Activated CD4-positive, alpha-beta T cell treated with anti-CD3 and anti-CD28 coated beads for 36 hours (primary cell): ENCODE data around the gene OGFOD2. TPM values are rescaled to one million over a fixed set of nuclear protein-coding genes. Genes with fewer than 3 reads are reported as not detected.

ENCODE experiments used
- ATAC-seq: fragments of 200-7000 bp; cut with Tn5 transposase; one replicate; pipeline ENCODE4 v1.10.0; 2021; ENCODE audit warnings: mild to moderate bottlenecking, moderate library complexity
- CTCF ChIA-PET: fragments of 350-600 bp; sonication (Branson Sonifier 250); formaldehyde crosslinking; loops from one replicate; lab custom pipeline; 2021; ENCODE audit warnings: antibody characterized with exemption; lab: Charles Lee
- POLR2A ChIA-PET: fragments of 350-600 bp; sonication (Branson Sonifier 250); formaldehyde crosslinking; loops from one replicate; lab custom pipeline; 2021; ENCODE audit warnings: antibody characterized with exemption, inconsistent platforms; lab: Charles Lee
- DNase-seq: peaks from one replicate; pipeline ENCODE4 v3.0.0-alpha.2; 2020
- H3K27ac Mint-ChIP-seq: one replicate; pipeline ENCODE4 v1.8.0; 2021; ENCODE audit warnings: mixed read lengths
- H3K27me3 Mint-ChIP-seq: one replicate; pipeline ENCODE4 v1.8.0; 2021; ENCODE audit warnings: mixed read lengths
- H3K36me3 Mint-ChIP-seq: one replicate; pipeline ENCODE4 v1.8.0; 2021; ENCODE audit warnings: low read depth, mixed read lengths
- H3K4me1 Mint-ChIP-seq: one replicate; pipeline ENCODE4 v1.8.0; 2021; ENCODE audit warnings: mixed read lengths
- H3K4me3 Mint-ChIP-seq: one replicate; pipeline ENCODE4 v1.8.0; 2021; ENCODE audit warnings: mild to moderate bottlenecking, moderate library complexity, mixed read lengths
- H3K9me3 Mint-ChIP-seq: one replicate; pipeline ENCODE4 v1.8.0; 2021; ENCODE audit warnings: low read depth, mixed read lengths
- intact Hi-C, 2 experiments: fragments of 100-400 bp; cut with DNase I in 1 of 2; cut with micrococcal nuclease in 1 of 2; formaldehyde crosslinking; loops; one replicate each; pipeline versions ENCODE4 v1.14.2 to v1.15.1; 2022 to 2024; cut with DNase I, micrococcal nuclease
- total RNA-seq, 2 experiments: library from RNA; stranded (reverse); gene quantifications; one replicate each; pipeline ENCODE4 v1.2.3, GENCODE V29; 2021

Gene OGFOD2
- total RNA-seq, 2 experiments from 2014 or later = 20.2 to 30.8 TPM

GRCh38 chr12:122989874-122990419, 14.9 kb downstream of the OGFOD2 start:
- DNase-seq = no peak
- Mint-ChIP-seq H3K4me1 (peaks cover 8% of the 10 kb centered on the region), H3K27ac (no peak overlapping the region), H3K27me3 (no peaks in the 10 kb centered on the region), H3K36me3 (peaks cover 6% of the 10 kb centered on the region), H3K9me3 (no peaks in the 10 kb centered on the region), H3K4me3 (no peak overlapping the region)
- intact Hi-C loops = loop anchor here in 1 of 2 experiments (10.0 kb wide), 1 partner anchor 495 kb away; no protein-coding TSS in a partner anchor
- no peak for ATAC-seq
- CTCF ChIA-PET = no interaction called here
- POLR2A ChIA-PET = no interaction called here

- Mint-ChIP-seq H3K4me3 (no peak overlapping the region), H3K27ac (no peak overlapping the region), H3K4me1 (peaks cover 6% of the 10 kb centered on the region)
Observed at GRCh38 chr12:122990561-122990960, 15.5 kb downstream of the OGFOD2 start.

DNA sequence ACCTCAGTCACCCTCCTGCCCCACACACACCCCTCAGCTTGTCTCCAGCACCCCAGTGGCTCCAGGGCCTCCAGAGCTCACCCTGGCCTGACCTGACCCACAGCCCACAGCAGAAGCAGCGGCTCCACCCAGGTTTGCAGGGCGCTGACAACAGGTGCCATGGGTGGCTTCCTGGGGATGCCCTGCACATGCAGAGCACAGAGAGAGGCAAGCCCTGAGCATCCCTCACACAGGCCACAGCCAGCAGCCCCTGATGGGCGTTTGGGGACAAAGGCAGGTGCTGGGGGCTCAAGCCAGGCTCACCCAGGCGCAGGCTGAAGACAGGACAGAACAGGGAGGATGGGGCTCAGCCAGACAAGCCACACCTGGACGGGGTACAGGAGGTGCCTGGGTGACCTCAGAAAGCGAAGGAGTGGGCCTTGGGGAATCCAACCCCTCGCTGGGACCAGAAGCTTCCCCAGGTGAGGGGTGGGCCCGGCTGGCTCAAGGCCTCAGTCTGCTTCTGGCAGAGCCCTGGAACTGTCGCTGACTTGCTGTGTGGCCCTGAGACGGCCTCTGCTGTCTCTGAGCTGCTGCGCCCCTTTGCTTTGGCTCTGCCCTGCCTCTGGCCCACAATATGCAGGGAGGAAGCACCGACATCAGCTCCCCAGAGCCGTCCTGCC, 16.0 kb downstream of the OGFOD2 start:
- CTCF ChIA-PET = no interaction called here
- Mint-ChIP-seq H3K9me3 (no peaks in the 10 kb centered on the region), H3K4me1 (peaks cover 6% of the 10 kb centered on the region), H3K27me3 (no peaks in the 10 kb centered on the region), H3K27ac (no peak overlapping the region), H3K36me3 (no peaks in the 10 kb centered on the region), H3K4me3 (no peak overlapping the region)
- ATAC-seq (no peak), DNase-seq (no peak)
- intact Hi-C loops = loop anchor here in 1 of 2 experiments (10.0 kb wide), 1 partner anchor 494 kb away; no protein-coding TSS in a partner anchor
- POLR2A ChIA-PET = no interaction called here

More at GRCh38 chr12:122990561-122990960, 15.5 kb downstream of the OGFOD2 start:
- intact Hi-C loops = loop anchor here in 1 of 2 experiments (10.0 kb wide), 1 partner anchor 494 kb away; no protein-coding TSS in a partner anchor
- DNase-seq = no peak
- ATAC-seq = no peak
- ChIA-PET CTCF (no interaction called here), POLR2A (no interaction called here)
- Mint-ChIP-seq H3K36me3 (no peaks in the 10 kb centered on the region), H3K27me3 (no peaks in the 10 kb centered on the region), H3K9me3 (no peaks in the 10 kb centered on the region)

DNA sequence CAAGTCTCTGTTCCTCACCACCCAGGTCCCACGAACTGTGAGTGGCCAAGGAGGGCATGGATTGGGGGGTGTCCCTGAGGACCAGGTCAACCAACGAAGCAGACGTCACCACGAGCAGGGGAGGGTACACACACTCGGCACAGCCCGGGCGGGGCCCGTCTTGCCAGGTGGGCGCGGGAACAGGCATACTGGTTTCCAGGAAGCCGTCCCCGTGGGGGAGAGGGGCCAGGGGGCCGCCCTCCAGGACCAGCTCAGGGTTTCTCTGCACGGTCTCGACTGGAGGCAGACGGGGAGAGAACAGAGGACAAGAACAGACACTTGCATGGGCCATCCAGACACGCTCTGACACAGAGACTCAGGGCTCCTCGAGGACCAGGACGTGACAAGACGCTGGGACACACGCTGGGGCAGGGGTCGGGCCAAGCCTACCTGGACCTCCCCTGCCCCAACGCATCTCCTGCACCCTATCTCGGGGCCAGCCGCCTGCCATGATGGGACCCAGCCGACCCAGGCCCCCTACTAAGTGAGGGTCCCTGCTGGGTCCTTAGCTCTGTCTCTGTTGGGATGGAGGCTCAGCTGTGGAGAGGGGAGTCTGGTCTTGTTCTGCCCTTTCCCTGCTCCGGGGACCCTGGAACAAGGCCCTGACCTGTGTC, 16.7 kb downstream of the OGFOD2 start:
- POLR2A ChIA-PET = interaction anchor here (0.6 kb wide), 1 partner anchor 768 kb away, joined by 4 read pairs; no protein-coding TSS in a partner anchor
- no peak overlapping the region for H3K27ac Mint-ChIP-seq

DNA sequence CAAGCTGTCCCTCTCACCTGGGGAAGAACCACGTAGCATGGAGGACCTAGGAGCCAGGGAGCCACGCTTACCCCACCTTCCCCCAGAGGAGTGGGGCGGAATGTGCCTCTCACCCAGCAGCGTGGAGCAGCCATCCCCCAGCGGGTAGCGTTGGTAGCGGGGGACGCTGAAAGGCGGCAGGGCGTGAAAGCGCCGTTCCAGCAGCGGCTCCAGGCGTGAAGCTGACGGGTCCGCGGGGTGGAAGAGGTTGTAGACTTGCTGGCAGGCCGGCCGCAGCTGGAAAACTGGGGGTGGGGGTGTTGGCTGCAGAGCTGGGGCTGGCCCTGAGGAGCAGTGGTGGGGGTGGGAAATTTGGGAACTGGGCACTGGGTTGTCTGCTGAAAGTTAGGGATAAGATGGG, 17.3 kb downstream of the OGFOD2 start:
- POLR2A ChIA-PET = interaction anchor here (0.6 to 0.7 kb wide), 2 partner anchors 158 to 769 kb away, joined by 3 to 4 read pairs; no protein-coding TSS in a partner anchor
- CTCF ChIA-PET = no interaction called here
- H3K4me1 Mint-ChIP-seq = peaks cover 6% of the 10 kb centered on the region
- DNase-seq = no peak
- no peaks in the 10 kb centered on the region for H3K9me3 Mint-ChIP-seq
- no peaks in the 10 kb centered on the region for H3K27me3 Mint-ChIP-seq
- H3K27ac Mint-ChIP-seq = no peak overlapping the region
- intact Hi-C loops = loop anchor here in 1 of 2 experiments (10.0 kb wide), 1 partner anchor 492 kb away; no protein-coding TSS in a partner anchor
- H3K36me3 Mint-ChIP-seq = no peaks in the 10 kb centered on the region
- no peak for ATAC-seq
- no peak overlapping the region for H3K4me3 Mint-ChIP-seq

More for the DNA sequence above, 16.7 kb downstream of the OGFOD2 start:
- Mint-ChIP-seq H3K4me3 (no peak overlapping the region), H3K27me3 (no peaks in the 10 kb centered on the region), H3K4me1 (peaks cover 6% of the 10 kb centered on the region), H3K36me3 (no peaks in the 10 kb centered on the region), H3K9me3 (no peaks in the 10 kb centered on the region)
- CTCF ChIA-PET = no interaction called here
- DNase-seq (no peak), ATAC-seq (no peak)
- intact Hi-C loops = loop anchor here in 1 of 2 experiments (10.0 kb wide), 1 partner anchor 493 kb away; no protein-coding TSS in a partner anchor

- DNase-seq = no peak
- intact Hi-C loops = loop anchor here in 1 of 2 experiments (10.0 kb wide), 1 partner anchor 491 kb away; no protein-coding TSS in a partner anchor
- H3K27me3 Mint-ChIP-seq = no peaks in the 10 kb centered on the region
- H3K36me3 Mint-ChIP-seq = no peaks in the 10 kb centered on the region
- no peak overlapping the region for H3K4me3 Mint-ChIP-seq
- ChIA-PET CTCF (interaction anchor here (1.5 kb wide), 1 partner anchor 12 kb away, joined by 3 read pairs; no protein-coding TSS in a partner anchor), POLR2A (no interaction called here)
- ATAC-seq = no peak
- H3K27ac Mint-ChIP-seq = no peak overlapping the region
- no peaks in the 10 kb centered on the region for H3K9me3 Mint-ChIP-seq
- H3K4me1 Mint-ChIP-seq = peaks cover 6% of the 10 kb centered on the region
Observed at GRCh38 chr12:122994140-122994675, 19.2 kb downstream of the OGFOD2 start.

DNA sequence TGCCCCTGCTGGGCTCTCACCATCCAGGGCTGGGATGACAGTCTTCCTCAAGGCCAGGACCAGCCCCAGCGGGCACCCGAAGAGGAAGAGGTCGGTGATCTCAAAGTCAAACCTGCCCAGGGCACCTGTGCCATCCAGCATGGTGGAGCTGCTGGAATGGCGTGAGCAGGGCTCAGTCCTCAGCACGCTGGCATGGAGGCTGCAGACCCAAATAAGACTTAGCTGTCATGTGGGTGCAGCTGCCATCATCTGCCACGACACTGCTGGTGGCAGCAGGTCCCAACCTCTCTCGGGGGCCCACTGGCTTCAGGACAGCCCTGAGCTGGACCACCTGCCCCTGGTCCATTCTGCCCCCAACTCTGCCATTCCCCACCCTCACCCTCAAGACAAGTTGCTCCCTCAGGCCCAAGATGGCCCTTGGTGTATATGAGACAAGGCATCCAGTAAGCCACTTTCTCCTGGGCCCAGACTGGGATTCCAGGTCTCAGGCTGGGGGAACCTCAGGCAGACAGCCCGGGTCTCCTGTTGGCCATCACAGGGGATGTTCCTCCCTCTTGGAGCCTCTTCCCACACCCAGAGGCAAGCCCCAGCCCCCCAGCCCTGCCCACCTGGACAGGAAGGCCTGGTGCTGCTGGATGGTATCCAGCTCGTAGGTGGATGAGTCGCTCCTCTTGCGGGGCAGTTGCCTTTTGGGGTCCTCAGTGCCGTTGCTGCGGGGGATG, 19.9 kb downstream of the OGFOD2 start:
- Mint-ChIP-seq H3K36me3 (no peaks in the 10 kb centered on the region), H3K27me3 (no peaks in the 10 kb centered on the region), H3K4me1 (peaks cover 6% of the 10 kb centered on the region), H3K27ac (no peak overlapping the region), H3K9me3 (no peaks in the 10 kb centered on the region), H3K4me3 (no peak overlapping the region)
- ChIA-PET POLR2A (no interaction called here), CTCF (interaction anchor here (1.5 kb wide), 1 partner anchor 11 kb away, joined by 3 read pairs; no protein-coding TSS in a partner anchor)
- DNase-seq (no peak), ATAC-seq (no peak)
- intact Hi-C loops = loop anchor here in 1 of 2 experiments (10.0 kb wide), 1 partner anchor 490 kb away; no protein-coding TSS in a partner anchor

- Mint-ChIP-seq H3K9me3 (no peaks in the 10 kb centered on the region), H3K36me3 (no peaks in the 10 kb centered on the region), H3K4me1 (peaks cover 6% of the 10 kb centered on the region), H3K27me3 (no peaks in the 10 kb centered on the region), H3K4me3 (no peak overlapping the region), H3K27ac (no peak overlapping the region)
- no peak for DNase-seq
- intact Hi-C loops = loop anchor here in 1 of 2 experiments (10.0 kb wide), 1 partner anchor 489 kb away; no protein-coding TSS in a partner anchor
- ChIA-PET POLR2A (interaction anchor here (0.6 kb wide), 1 partner anchor 29 kb away, joined by 3 read pairs; no protein-coding TSS in a partner anchor), CTCF (no interaction called here)
- ATAC-seq = no peak
Observed at GRCh38 chr12:122995503-122996187, 20.6 kb downstream of the OGFOD2 start.

GRCh38 chr12:122996188-122996601, 21.2 kb downstream of the OGFOD2 start:
- POLR2A ChIA-PET = interaction anchor here (0.6 kb wide), 1 partner anchor 29 kb away, joined by 3 read pairs; no protein-coding TSS in a partner anchor
- H3K27ac Mint-ChIP-seq = no peak overlapping the region
- H3K4me1 Mint-ChIP-seq = peaks cover 6% of the 10 kb centered on the region
- no peaks in the 10 kb centered on the region for H3K9me3 Mint-ChIP-seq
- DNase-seq = no peak
- no peaks in the 10 kb centered on the region for H3K27me3 Mint-ChIP-seq
- no peak overlapping the region for H3K4me3 Mint-ChIP-seq
- intact Hi-C loops = loop anchor here in 1 of 2 experiments (10.0 kb wide), 1 partner anchor 489 kb away; no protein-coding TSS in a partner anchor
- CTCF ChIA-PET = no interaction called here
- H3K36me3 Mint-ChIP-seq = no peaks in the 10 kb centered on the region
- ATAC-seq = no peak
